ENCODE measurements around the gene KCTD16. TPM values are rescaled to one million over a fixed set of nuclear protein-coding genes. Genes with fewer than 3 reads are reported as not detected.

KCTD16 gene
- total RNA-seq, 2 donors from 2014 or later: 0.29 to 0.44 TPM

DNA sequence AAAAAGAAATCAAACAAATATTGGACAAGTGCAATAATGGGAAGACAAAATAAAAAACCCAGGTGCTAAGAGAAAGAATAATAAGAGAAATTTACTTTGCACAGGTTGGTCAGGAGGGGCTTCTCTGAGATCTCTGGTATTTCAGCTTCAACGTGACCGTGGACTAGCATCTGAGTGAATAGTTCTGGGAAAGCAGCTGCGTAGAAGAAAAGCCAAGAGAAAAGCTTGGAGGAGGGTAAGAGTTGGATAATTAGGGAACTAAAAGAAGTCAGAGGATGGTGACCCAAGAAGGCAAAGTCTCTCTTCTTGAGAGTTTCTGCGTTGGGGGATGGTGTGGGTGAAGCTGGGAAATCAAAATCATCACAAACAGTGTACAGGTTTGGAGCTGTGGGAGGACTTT, 41.8 kb upstream of the KCTD16 start:
- no peaks in the 10 kb centered on the region for H3K36me3 Mint-ChIP-seq (ENCODE audit: low read depth)
- Histone ChIP-seq H3K9ac (ENCODE audit: extremely low read depth, low read length, poor library complexity, severe bottlenecking) (no peak overlapping the region), H3K27ac (ENCODE audit: low read depth, low read length) (no peak overlapping the region), H3K9me3 (ENCODE audit: control insufficient read depth, low read length) (peaks cover 8% of the 10 kb centered on the region), H3K36me3 (ENCODE audit: control insufficient read depth, insufficient read depth, low read length) (no peaks in the 10 kb centered on the region), H3K4me3 (ENCODE audit: low read length) (no peak overlapping the region), H3K4me1 (ENCODE audit: control insufficient read depth, insufficient read depth, low read length) (no peaks in the 10 kb centered on the region), H3K27me3 (ENCODE audit: control insufficient read depth, insufficient read depth, low read length, poor library complexity, severe bottlenecking) (no peaks in the 10 kb centered on the region)
- DNase-seq: no peak
- H3K27me3 Mint-ChIP-seq (ENCODE audit: insufficient read depth): no peaks in the 10 kb centered on the region
- no peak overlapping the region for H3K27ac Mint-ChIP-seq
- TF ChIP-seq, protein P1, sequence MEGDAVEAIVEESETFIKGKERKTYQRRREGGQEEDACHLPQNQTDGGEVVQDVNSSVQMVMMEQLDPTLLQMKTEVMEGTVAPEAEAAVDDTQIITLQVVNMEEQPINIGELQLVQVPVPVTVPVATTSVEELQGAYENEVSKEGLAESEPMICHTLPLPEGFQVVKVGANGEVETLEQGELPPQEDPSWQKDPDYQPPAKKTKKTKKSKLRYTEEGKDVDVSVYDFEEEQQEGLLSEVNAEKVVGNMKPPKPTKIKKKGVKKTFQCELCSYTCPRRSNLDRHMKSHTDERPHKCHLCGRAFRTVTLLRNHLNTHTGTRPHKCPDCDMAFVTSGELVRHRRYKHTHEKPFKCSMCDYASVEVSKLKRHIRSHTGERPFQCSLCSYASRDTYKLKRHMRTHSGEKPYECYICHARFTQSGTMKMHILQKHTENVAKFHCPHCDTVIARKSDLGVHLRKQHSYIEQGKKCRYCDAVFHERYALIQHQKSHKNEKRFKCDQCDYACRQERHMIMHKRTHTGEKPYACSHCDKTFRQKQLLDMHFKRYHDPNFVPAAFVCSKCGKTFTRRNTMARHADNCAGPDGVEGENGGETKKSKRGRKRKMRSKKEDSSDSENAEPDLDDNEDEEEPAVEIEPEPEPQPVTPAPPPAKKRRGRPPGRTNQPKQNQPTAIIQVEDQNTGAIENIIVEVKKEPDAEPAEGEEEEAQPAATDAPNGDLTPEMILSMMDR (conservative IDR thresholded peaks at IDR 0.05): no peak
- peaks cover 4% of the 10 kb centered on the region for H3K9me3 Mint-ChIP-seq
- peaks cover 14% of the 10 kb centered on the region for H3K4me1 Mint-ChIP-seq
- H3K4me3 Mint-ChIP-seq: no peak overlapping the region
- WGBS, 2 experiments (ENCODE audit: insufficient coverage in 1 of 2, insufficient read length in 1 of 2): 90 to 92% methylated on average over 2 to 4 of the region's 4 CpGs

DNA sequence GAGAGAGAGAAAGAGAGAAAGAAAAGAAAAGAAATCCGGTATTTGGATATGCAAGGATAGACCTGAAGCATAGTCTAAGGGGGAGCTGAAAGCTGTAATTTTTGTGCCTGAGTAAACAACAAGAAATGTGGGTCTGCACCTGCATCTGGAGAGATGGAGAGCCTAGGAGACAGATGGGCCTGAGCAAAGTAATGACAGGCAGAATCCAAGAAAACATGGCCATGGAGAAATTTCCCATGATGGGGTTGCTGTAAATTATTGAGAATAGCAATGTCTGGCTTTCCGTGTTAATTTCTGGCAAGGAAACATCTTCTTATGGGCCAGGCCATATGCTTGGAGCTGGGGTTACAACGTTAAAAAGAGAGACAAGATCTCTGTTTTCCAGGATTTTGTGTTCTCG, 40.4 kb upstream of the KCTD16 start:
- Histone ChIP-seq H3K36me3 (ENCODE audit: control insufficient read depth, insufficient read depth, low read length) (no peaks in the 10 kb centered on the region), H3K9me3 (ENCODE audit: control insufficient read depth, low read length) (peaks cover 8% of the 10 kb centered on the region), H3K27ac (ENCODE audit: low read depth, low read length) (no peak overlapping the region), H3K27me3 (ENCODE audit: control insufficient read depth, insufficient read depth, low read length, poor library complexity, severe bottlenecking) (no peaks in the 10 kb centered on the region), H3K4me3 (ENCODE audit: low read length) (no peak overlapping the region), H3K9ac (ENCODE audit: extremely low read depth, low read length, poor library complexity, severe bottlenecking) (no peak overlapping the region), H3K4me1 (ENCODE audit: control insufficient read depth, insufficient read depth, low read length) (no peaks in the 10 kb centered on the region)
- no peak overlapping the region for H3K27ac Mint-ChIP-seq
- 88 to 96% methylated on average over 2 to 3 of the region's 4 CpGs for WGBS, 2 experiments (ENCODE audit: insufficient coverage in 1 of 2, insufficient read length in 1 of 2)
- DNase-seq: no peak
- peaks cover 5% of the 10 kb centered on the region for H3K4me1 Mint-ChIP-seq
- TF ChIP-seq, protein P1 (conservative IDR thresholded peaks at IDR 0.05): no peak
- H3K27me3 Mint-ChIP-seq (ENCODE audit: insufficient read depth): no peaks in the 10 kb centered on the region
- H3K9me3 Mint-ChIP-seq: peaks cover 4% of the 10 kb centered on the region
- no peak overlapping the region for H3K4me3 Mint-ChIP-seq
- H3K36me3 Mint-ChIP-seq (ENCODE audit: low read depth): no peaks in the 10 kb centered on the region

DNA sequence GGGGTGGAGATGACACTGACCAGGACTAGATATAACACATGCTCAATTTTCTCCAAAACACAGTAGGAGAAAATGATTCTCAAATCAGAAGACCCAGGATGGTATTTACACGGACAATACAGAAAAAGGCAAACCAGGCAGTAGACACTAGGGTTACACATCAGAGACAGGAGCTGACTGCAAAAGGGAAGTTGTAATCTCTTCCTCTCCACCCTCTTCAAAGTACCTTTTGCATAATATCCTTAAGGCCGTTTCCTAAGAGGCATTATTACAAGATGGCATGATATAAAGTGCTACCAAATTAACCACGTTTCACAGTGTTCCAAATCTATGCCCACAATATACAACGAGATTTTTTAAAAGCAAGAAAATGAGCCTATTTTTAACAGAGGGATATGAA, 39.4 kb upstream of the KCTD16 start:
- no peaks in the 10 kb centered on the region for H3K36me3 ChIP-seq (ENCODE audit: control insufficient read depth, insufficient read depth, low read length)
- H3K9me3 Mint-ChIP-seq: peaks cover 4% of the 10 kb centered on the region

More for the DNA sequence above, 39.4 kb upstream of the KCTD16 start:
- 80 to 93% methylated on average over 1 to 4 of the region's 4 CpGs for WGBS, 2 experiments (ENCODE audit: insufficient coverage in 1 of 2, insufficient read length in 1 of 2)
- H3K27ac Mint-ChIP-seq: no peak overlapping the region
- Histone ChIP-seq H3K4me3 (ENCODE audit: low read length) (no peak overlapping the region), H3K9ac (ENCODE audit: extremely low read depth, low read length, poor library complexity, severe bottlenecking) (no peak overlapping the region), H3K4me1 (ENCODE audit: control insufficient read depth, insufficient read depth, low read length) (no peaks in the 10 kb centered on the region), H3K9me3 (ENCODE audit: control insufficient read depth, low read length) (peaks cover 8% of the 10 kb centered on the region), H3K27me3 (ENCODE audit: control insufficient read depth, insufficient read depth, low read length, poor library complexity, severe bottlenecking) (no peaks in the 10 kb centered on the region), H3K27ac (ENCODE audit: low read depth, low read length) (no peak overlapping the region)
- H3K36me3 Mint-ChIP-seq (ENCODE audit: low read depth): no peaks in the 10 kb centered on the region
- no peaks in the 10 kb centered on the region for H3K4me1 Mint-ChIP-seq
- DNase-seq: no peak
- TF ChIP-seq, protein P1 (conservative IDR thresholded peaks at IDR 0.05): no peak
- no peaks in the 10 kb centered on the region for H3K27me3 Mint-ChIP-seq (ENCODE audit: insufficient read depth)
- no peak overlapping the region for H3K4me3 Mint-ChIP-seq

All from endodermal cell (in vitro differentiated cells).